H1 (cell line): ENCODE data around the gene SYNJ2. TPM values are rescaled to one million over a fixed set of nuclear protein-coding genes. Genes with fewer than 3 reads are reported as not detected.

ENCODE experiments used
- CTCF ChIA-PET: fragments of 300-600 bp; sonication (Branson Sonifier 250); formaldehyde crosslinking; loops from one replicate; lab custom pipeline; 2021; ENCODE audit not compliant: partially characterized antibody; lab: Charles Lee
- POLR2A ChIA-PET: fragments of 300-600 bp; sonication (Branson Sonifier 250); formaldehyde crosslinking; loops from one replicate; lab custom pipeline; 2021; ENCODE audit warnings: inconsistent platforms; ENCODE audit not compliant: partially characterized antibody; lab: Charles Lee
- DNase-seq, 2 experiments: peaks; one replicate each; pipeline versions ENCODE4 v3.0.0 to v3.0.0-alpha.2; 2010 to 2022; ENCODE audit warnings: low spot score in 2 of 2, low read depth in 1 of 2, mixed read lengths in 1 of 2
- FAIRE-seq: peaks from 2 replicates; lab custom pipeline; 2011; peaks lifted over from hg19 to GRCh38; lab: Jason Lieb, UNC
- H2AFZ ChIP-seq: 2 replicates; pipeline ENCODE4 v1.8.1; 2012; ENCODE audit warnings: low read length, inconsistent platforms
- H2AK5ac ChIP-seq: 2 replicates; pipeline ENCODE4 v1.6.1; 2013; ENCODE audit warnings: low read depth, low read length
- H2BK120ac ChIP-seq: replicated peaks from 2 replicates; pipeline ENCODE3; 2013; ENCODE audit warnings: low read depth, low read length, inconsistent platforms
- H2BK12ac ChIP-seq: 2 replicates; pipeline ENCODE4 v1.6.1; 2013; ENCODE audit warnings: low read depth, low read length
- H2BK15ac ChIP-seq: 2 replicates; pipeline ENCODE4 v1.6.1; 2013; ENCODE audit warnings: low read length
- H2BK20ac ChIP-seq: 2 replicates; pipeline ENCODE4 v1.6.1; 2013; ENCODE audit warnings: low read length
- H2BK5ac ChIP-seq: 2 replicates; pipeline ENCODE4 v1.6.1; 2013; ENCODE audit warnings: low read depth, low read length
- H3K14ac ChIP-seq: 2 replicates; pipeline ENCODE4 v1.6.1; 2013; ENCODE audit warnings: inconsistent platforms; ENCODE audit not compliant: insufficient read length
- H3K18ac ChIP-seq: 2 replicates; pipeline ENCODE4 v1.6.1; 2013; ENCODE audit warnings: low read length; ENCODE audit errors: extremely low read depth
- H3K23ac ChIP-seq: 2 replicates; pipeline ENCODE4 v1.6.1; 2013; ENCODE audit warnings: inconsistent platforms; ENCODE audit not compliant: insufficient read length
- H3K23me2 ChIP-seq: 2 replicates; pipeline ENCODE4 v1.6.1; 2013; ENCODE audit warnings: low read depth, low read length
- H3K27ac ChIP-seq: 2 replicates; pipeline ENCODE4 v1.6.1; 2011; ENCODE audit warnings: low read depth, low read length, inconsistent platforms
- H3K27me3 ChIP-seq, 4 experiments: replicated peaks in 1 of 4; 1 replicate in 1 of 4; 2 replicates in 3 of 4; pipeline versions ENCODE4 v1.6.1 to v1.8.1; 2011 to 2013; ENCODE audit warnings: low read length in 3 of 4, mild to moderate bottlenecking in 3 of 4, inconsistent platforms in 2 of 4, mixed read lengths in 2 of 4, moderate library complexity in 1 of 4; ENCODE audit not compliant: control insufficient read depth in 3 of 4, insufficient read depth in 3 of 4; ENCODE audit errors: extremely low read depth in 1 of 4
- H3K36me3 ChIP-seq, 4 experiments: 2 replicates each; pipeline versions ENCODE4 v1.6.1 to v1.8.1; 2011 to 2013; ENCODE audit warnings: mild to moderate bottlenecking in 4 of 4, low read length in 3 of 4, moderate library complexity in 2 of 4, control low read depth in 1 of 4, inconsistent platforms in 1 of 4; ENCODE audit not compliant: insufficient read depth in 4 of 4, control insufficient read depth in 2 of 4
- H3K4ac ChIP-seq: replicated peaks from 2 replicates; pipeline ENCODE3; 2013; ENCODE audit warnings: low read length, low read depth, mixed read lengths, inconsistent platforms; ENCODE audit not compliant: insufficient read length
- H3K4me1 ChIP-seq, 4 experiments: replicated peaks in 1 of 4; 1 replicate in 1 of 4; 2 replicates in 3 of 4; pipeline versions ENCODE4 v1.6.1 to v1.8.1; 2011 to 2013; ENCODE audit warnings: low read length in 3 of 4, inconsistent platforms in 2 of 4, mixed read lengths in 1 of 4; ENCODE audit not compliant: insufficient read depth in 4 of 4, control insufficient read depth in 3 of 4
- H3K4me2 ChIP-seq, 2 experiments: 2 replicates each; pipeline versions ENCODE4 v1.6.1 to v1.8.1; 2011 to 2013; ENCODE audit warnings: low read depth in 2 of 2, low read length in 2 of 2, control low read depth in 1 of 2, inconsistent platforms in 1 of 2, mild to moderate bottlenecking in 1 of 2; ENCODE audit not compliant: insufficient read depth in 1 of 2
- H3K4me3 ChIP-seq, 4 experiments: fragments of 200-600, 300-600 bp in 1 of 4; sonication (generic), shearing (Covaris generic), sonication (Bioruptor Twin) in 1 of 4; 2 replicates each; pipeline versions ENCODE4 v1.5.1 to v1.8.1; 2011 to 2016; ENCODE audit warnings: low read length in 4 of 4, low read depth in 3 of 4, control low read depth in 2 of 4, inconsistent platforms in 2 of 4, mild to moderate bottlenecking in 2 of 4, mixed read lengths in 1 of 4, moderate library complexity in 1 of 4; ENCODE audit not compliant: insufficient read depth in 2 of 4; ENCODE audit errors: extremely low read depth in 1 of 4
- H3K56ac ChIP-seq: replicated peaks from 2 replicates; pipeline ENCODE3; 2013; ENCODE audit warnings: low read depth, mild to moderate bottlenecking, mixed read lengths, low read length, inconsistent platforms; ENCODE audit not compliant: insufficient read length
- H3K79me1 ChIP-seq: 2 replicates; pipeline ENCODE4 v1.6.1; 2013; ENCODE audit warnings: low read depth, low read length, control low read depth
- H3K79me2 ChIP-seq, 2 experiments: 2 replicates each; pipeline versions ENCODE4 v1.6.1 to v1.8.1; 2012 to 2013; ENCODE audit warnings: low read length in 2 of 2, mild to moderate bottlenecking in 2 of 2, inconsistent platforms in 1 of 2; ENCODE audit not compliant: insufficient read depth in 2 of 2, control insufficient read depth in 1 of 2
- H3K9ac ChIP-seq, 4 experiments: replicated peaks in 1 of 4; 1 replicate in 1 of 4; 2 replicates in 3 of 4; pipeline versions ENCODE4 v1.6.1 to v1.8.1; 2011 to 2013; ENCODE audit warnings: low read depth in 3 of 4, low read length in 3 of 4, control low read depth in 2 of 4, mild to moderate bottlenecking in 2 of 4, moderate library complexity in 2 of 4, inconsistent platforms in 1 of 4; ENCODE audit errors: extremely low read depth in 1 of 4
- H3K9me3 ChIP-seq, 2 experiments: 2 replicates each; pipeline versions ENCODE4 v1.6.1 to v1.8.1; 2012 to 2013; ENCODE audit warnings: mild to moderate bottlenecking in 2 of 2, moderate library complexity in 2 of 2, control low read depth in 1 of 2, inconsistent platforms in 1 of 2, low read depth in 1 of 2, low read length in 1 of 2, mixed read lengths in 1 of 2; ENCODE audit not compliant: insufficient read depth in 2 of 2
- H4K20me1 ChIP-seq, 2 experiments: replicated peaks in 1 of 2; 2 replicates each; pipeline versions ENCODE3 to v1.8.1; 2011 to 2013; ENCODE audit warnings: inconsistent platforms in 2 of 2, low read length in 2 of 2, mild to moderate bottlenecking in 1 of 2; ENCODE audit not compliant: insufficient read depth in 2 of 2, control insufficient read depth in 1 of 2
- H4K5ac ChIP-seq: 2 replicates; pipeline ENCODE4 v1.6.1; 2013; ENCODE audit warnings: low read length, low read depth, mixed read lengths, inconsistent platforms; ENCODE audit not compliant: insufficient read length
- H4K8ac ChIP-seq: 2 replicates; pipeline ENCODE4 v1.8.0; 2013; ENCODE audit warnings: mild to moderate bottlenecking, moderate library complexity, low read length, inconsistent platforms; ENCODE audit not compliant: insufficient read depth; ENCODE audit errors: extremely low read depth
- H4K91ac ChIP-seq: replicated peaks from 2 replicates; pipeline ENCODE3; 2013; ENCODE audit warnings: low read length, mixed read lengths, inconsistent platforms; ENCODE audit not compliant: insufficient read length
- CHD1 ChIP-seq: IDR thresholded peaks from 2 replicates; pipeline ENCODE4 v1.6.1; 2012; ENCODE audit warnings: low read depth, low read length, improper control_type of control experiment
- SIN3A ChIP-seq, 2 experiments: IDR thresholded peaks in 1 of 2; conservative IDR thresholded peaks in 1 of 2; 2 replicates each; pipeline ENCODE4 v1.6.1; 2011 to 2012; ENCODE audit warnings: low read length in 2 of 2, improper control_type of control experiment in 1 of 2, low read depth in 1 of 2, mild to moderate bottlenecking in 1 of 2
- WGBS, 2 experiments: shearing (Covaris generic) in 1 of 2; methylation state at CpG; one replicate each; pipeline versions ENCODE4 v1.1.6 to v1.1.7; 2013 to 2015; ENCODE audit warnings: low lambda C conversion rate in 2 of 2, mixed read lengths in 2 of 2, inconsistent platforms in 1 of 2, low coverage in 1 of 2, missing lambda C conversion rate in 1 of 2; ENCODE audit not compliant: insufficient replicate concordance in 2 of 2, insufficient coverage in 1 of 2, insufficient read length in 1 of 2; ENCODE audit errors: extremely low coverage in 1 of 2, missing lambda C conversion rate in 1 of 2; 5-methylcytosine and 5-hydroxymethylcytosine counted together
- polyA plus RNA-seq, 7 experiments: library from polyadenylated mRNA; depleted of rRNA in 3 of 7; stranded (reverse) in 5 of 7; unstranded in 2 of 7; fragments of >200 nt in 5 of 7; fragments of 200-250 nt in 2 of 7; gene quantifications; 1 replicate in 5 of 7; 2 replicates in 1 of 7; 4 replicates in 1 of 7; pipeline versions ENCODE4 v1.2.1 to v1.2.3, GENCODE V29; 2011 to 2013; ENCODE audit warnings: missing spikeins in 2 of 7, mixed read lengths in 2 of 7
- total RNA-seq: library from RNA; stranded (reverse); fragmentation: NEBNext Ultra II Directional; extraction: Animal tissue kit (Norgen Biotek cat#: 25700); gene quantifications from 2 replicates; pipeline ENCODE4 v1.2.1, GENCODE V29; 2021

SYNJ2 gene
- total and polyA plus RNA-seq, 2 of the 8 experiments (the other 6 are each of a cell fraction or from before 2014, with no cell fraction given), result 3.7 to 13.9 TPM

GRCh38 chr6:157988700-157989063 is 7.0 kb downstream of the SYNJ2 start:
- H3K9ac ChIP-seq, result no peak overlapping the region
- H3K27ac ChIP-seq, result no peak overlapping the region
- no peak overlapping the region for H3K4ac ChIP-seq
- H2BK120ac ChIP-seq, result no peak overlapping the region
- H3K23me2 ChIP-seq, result no peaks in the 10 kb centered on the region
- POLR2A ChIA-PET, result interaction anchor here (2.3 kb wide), 1 partner anchor 8 kb away, joined by 12 read pairs; the partner anchor contains the start of gene SYNJ2
- DNase-seq, result no peak
- FAIRE-seq, result no peak
- no peak overlapping the region for H4K5ac ChIP-seq
- no peak overlapping the region for H2BK12ac ChIP-seq
- no peak overlapping the region for H4K8ac ChIP-seq
- H3K18ac ChIP-seq, result no peak overlapping the region
- H3K9me3 ChIP-seq, result no peaks in the 10 kb centered on the region
- TF ChIP-seq CHD1 (no peak), SIN3A (conservative IDR thresholded peaks at IDR 0.05 in 1 of 2, IDR thresholded peaks at IDR 0.05 in 1 of 2; ENCODE audit: low read depth in 1 of 2, low read length in 2 of 2) (no peak)
- peaks cover 3% of the 10 kb centered on the region for H3K79me1 ChIP-seq
- H3K4me2 ChIP-seq, result no peak overlapping the region
- H2AK5ac ChIP-seq, result peak overlapping the region; percentile 77; the same call in 1 of the 2 replicates
- H2BK15ac ChIP-seq, result no peak overlapping the region
- H2AFZ ChIP-seq, result no peak overlapping the region
- 91% methylated on average over 8 of the region's 8 CpGs; no CpG with 5 or more reads in 1 of the 2 experiments for WGBS, 2 experiments
- no peak overlapping the region for H3K4me3 ChIP-seq
- H4K20me1 ChIP-seq, result no peaks in the 10 kb centered on the region
- H3K27me3 ChIP-seq, result no peaks in the 10 kb centered on the region
- H3K79me2 ChIP-seq, result peaks cover 0 to 41% of the 10 kb centered on the region in 2 experiments; a peak in 2 of 4 replicates
- no peak overlapping the region for H4K91ac ChIP-seq
- H3K4me1 ChIP-seq, result peaks cover 11 to 28% (median 20%) of the 10 kb centered on the region in 4 experiments
- H3K14ac ChIP-seq, result no peak overlapping the region
- H3K23ac ChIP-seq, result no peak overlapping the region
- H2BK20ac ChIP-seq, result no peak overlapping the region
- no peak overlapping the region for H2BK5ac ChIP-seq
- no peaks in the 10 kb centered on the region for H3K36me3 ChIP-seq
- CTCF ChIA-PET, result interaction anchor here (1.2 kb wide), 1 partner anchor 232 kb away, joined by 4 read pairs; no protein-coding TSS in a partner anchor
- H3K56ac ChIP-seq, result no peak overlapping the region
